ENCODE data around the gene PDLIM7.

GRCh38 chr5:177538876-177539275 lies 41.5 kb upstream of the PDLIM7 start:
- TF ChIP-seq FOXM1 (IDR thresholded peaks at IDR 0.05; ENCODE audit: borderline replicate concordance), result no peak
- no peak for TF ChIP-seq SP1 (IDR thresholded peaks at IDR 0.05)
- TF ChIP-seq SUZ12 (IDR thresholded peaks at IDR 0.05), result no peak
- no peak for TF ChIP-seq FOXA1 (IDR thresholded peaks at IDR 0.05)
- no peak for TF ChIP-seq ELF4 (IDR thresholded peaks at IDR 0.05)
- TF ChIP-seq FOXK2 (IDR thresholded peaks at IDR 0.05), result no peak
- no peak for TF ChIP-seq TARDBP (IDR thresholded peaks at IDR 0.05)
- TF ChIP-seq ARNT (IDR thresholded peaks at IDR 0.05), result no peak

All from HEK293T (cell line).